ENCODE results near the gene CDCA8. TPM values are rescaled to one million over a fixed set of nuclear protein-coding genes. Genes with fewer than 3 reads are reported as not detected.

CDCA8 gene
- total RNA-seq, 4 donors from 2014 or later: 3.1 to 7.4 (median 4.0) TPM

DNA sequence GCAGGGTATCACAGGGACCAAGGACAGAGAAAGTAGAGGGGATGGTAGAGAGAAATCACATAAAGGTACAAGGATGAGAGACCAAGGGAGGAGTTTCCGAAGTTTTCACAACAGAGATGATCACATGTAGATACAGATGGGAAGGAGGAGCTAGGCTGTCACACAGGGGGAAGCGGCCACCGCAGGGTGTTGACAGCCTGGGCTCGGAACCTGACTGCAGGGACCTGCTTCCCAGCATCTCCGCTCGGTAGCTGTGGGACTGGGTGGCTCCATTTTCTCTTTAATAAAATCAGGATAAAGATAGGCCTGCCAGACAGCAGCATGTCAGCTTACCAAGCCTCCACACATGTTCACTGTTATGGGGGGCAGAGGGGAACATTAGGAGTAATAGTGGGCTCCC lies 32.3 kb downstream of the CDCA8 start:
- Histone ChIP-seq H3K36me3 (peaks cover 0 to 8% (median 0%) of the 10 kb centered on the region in 3 donors), H3K4me1 (no peaks in the 10 kb centered on the region), H3K27ac (no peak overlapping the region), H3K27me3 (no peaks in the 10 kb centered on the region), H3K9me3 (no peaks in the 10 kb centered on the region), H3K4me3 (no peak overlapping the region)
- TF ChIP-seq POLR2A (IDR thresholded peaks at IDR 0.05): no peak
- TF ChIP-seq, protein P1, sequence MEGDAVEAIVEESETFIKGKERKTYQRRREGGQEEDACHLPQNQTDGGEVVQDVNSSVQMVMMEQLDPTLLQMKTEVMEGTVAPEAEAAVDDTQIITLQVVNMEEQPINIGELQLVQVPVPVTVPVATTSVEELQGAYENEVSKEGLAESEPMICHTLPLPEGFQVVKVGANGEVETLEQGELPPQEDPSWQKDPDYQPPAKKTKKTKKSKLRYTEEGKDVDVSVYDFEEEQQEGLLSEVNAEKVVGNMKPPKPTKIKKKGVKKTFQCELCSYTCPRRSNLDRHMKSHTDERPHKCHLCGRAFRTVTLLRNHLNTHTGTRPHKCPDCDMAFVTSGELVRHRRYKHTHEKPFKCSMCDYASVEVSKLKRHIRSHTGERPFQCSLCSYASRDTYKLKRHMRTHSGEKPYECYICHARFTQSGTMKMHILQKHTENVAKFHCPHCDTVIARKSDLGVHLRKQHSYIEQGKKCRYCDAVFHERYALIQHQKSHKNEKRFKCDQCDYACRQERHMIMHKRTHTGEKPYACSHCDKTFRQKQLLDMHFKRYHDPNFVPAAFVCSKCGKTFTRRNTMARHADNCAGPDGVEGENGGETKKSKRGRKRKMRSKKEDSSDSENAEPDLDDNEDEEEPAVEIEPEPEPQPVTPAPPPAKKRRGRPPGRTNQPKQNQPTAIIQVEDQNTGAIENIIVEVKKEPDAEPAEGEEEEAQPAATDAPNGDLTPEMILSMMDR (IDR thresholded peaks at IDR 0.05): no peak
- no peak for DNase-seq

DNA sequence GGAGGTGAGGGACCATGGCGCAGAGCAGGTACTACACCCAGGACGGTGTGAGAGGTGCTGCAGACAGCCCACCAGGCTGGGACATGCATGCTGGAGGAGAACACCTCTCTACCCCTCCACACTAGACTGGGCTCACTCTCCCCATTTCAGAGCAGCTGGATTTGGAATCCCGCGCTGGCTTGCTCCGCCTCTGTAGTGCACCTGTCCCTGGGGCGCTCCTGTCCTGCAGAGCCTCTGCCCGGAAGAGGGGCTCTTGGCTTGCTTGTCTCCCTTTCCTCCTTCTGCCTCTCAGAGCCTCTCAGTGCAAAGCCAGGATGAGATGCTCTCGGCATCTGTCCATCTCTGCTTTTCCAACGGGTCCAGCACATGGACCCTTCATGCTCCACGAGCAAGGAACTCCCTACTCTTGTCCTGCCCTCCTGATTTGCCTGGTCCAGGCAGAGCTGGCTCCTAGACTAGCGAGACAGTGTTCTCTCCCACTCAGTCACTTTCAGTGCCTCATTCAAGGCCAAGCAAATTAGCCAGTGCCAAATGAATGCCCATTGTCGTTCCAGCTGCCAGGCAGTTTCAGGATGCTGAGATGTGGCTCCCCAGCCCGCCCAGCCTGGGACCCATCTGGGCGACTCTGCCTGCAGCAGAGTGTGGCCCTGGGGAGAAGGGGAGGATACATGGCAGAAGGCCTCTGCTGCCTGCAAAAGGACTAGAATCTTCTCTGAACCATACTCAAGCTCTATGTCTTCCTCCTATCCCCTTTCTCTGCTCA lies 33.7 kb downstream of the CDCA8 start:
- peaks cover 0 to 12% (median 0%) of the 10 kb centered on the region in 3 donors for H3K36me3 ChIP-seq
- H3K4me3 ChIP-seq: no peak overlapping the region
- H3K9me3 ChIP-seq: no peaks in the 10 kb centered on the region
- no peak for DNase-seq
- H3K4me1 ChIP-seq: no peaks in the 10 kb centered on the region
- H3K27ac ChIP-seq: no peak overlapping the region
- H3K27me3 ChIP-seq: no peaks in the 10 kb centered on the region
- TF ChIP-seq, protein P1 (IDR thresholded peaks at IDR 0.05): no peak
- no peak for TF ChIP-seq POLR2A (IDR thresholded peaks at IDR 0.05)

DNA sequence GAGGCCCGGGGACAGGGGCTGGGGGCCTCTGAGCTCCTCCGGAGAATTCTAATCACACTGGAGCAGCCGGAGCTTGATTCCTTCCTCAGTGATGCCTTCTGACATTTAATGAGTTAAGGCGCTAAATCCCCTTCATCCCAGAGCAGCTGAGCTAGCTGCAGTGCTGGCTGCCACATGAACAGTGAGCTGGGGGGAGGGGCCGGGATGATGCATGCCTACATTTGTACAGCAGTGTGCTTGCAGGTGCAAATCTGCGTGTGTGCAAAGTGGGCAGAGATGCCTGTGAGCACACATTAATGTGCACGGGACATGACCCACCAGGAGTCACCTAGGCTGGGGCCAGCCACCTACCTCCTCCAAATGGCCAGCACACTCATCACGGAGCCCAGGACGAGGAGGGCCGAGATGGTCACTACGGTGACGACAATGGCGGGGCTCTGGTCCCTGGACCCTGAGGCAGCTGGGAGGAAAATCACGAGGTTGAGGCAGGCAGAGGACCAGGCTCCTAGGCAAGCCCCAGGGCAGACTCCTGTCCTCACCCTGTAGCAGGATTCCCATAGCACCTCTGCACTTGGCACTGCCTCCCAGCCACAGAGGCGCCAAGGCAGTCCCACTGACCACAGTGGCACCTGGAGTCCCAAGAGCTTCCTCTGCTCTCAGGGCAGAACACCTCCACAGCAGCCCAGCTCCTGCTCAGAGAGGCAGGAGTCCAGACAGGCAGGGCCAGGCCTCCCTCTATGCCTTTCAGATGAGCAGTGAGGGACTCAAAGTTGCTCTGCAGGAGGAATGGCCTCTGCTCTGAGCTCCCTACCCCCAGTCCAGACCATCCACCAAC lies 34.7 kb downstream of the CDCA8 start:
- Histone ChIP-seq H3K27ac (no peak overlapping the region), H3K4me1 (peaks cover 0 to 2% (median 0%) of the 10 kb centered on the region in 4 donors), H3K36me3 (peaks cover 0 to 14% (median 0%) of the 10 kb centered on the region in 3 donors), H3K4me3 (no peak overlapping the region), H3K27me3 (no peaks in the 10 kb centered on the region), H3K9me3 (no peaks in the 10 kb centered on the region)
- DNase-seq: no peak
- no peak for TF ChIP-seq POLR2A (IDR thresholded peaks at IDR 0.05)
- TF ChIP-seq, protein P1 (IDR thresholded peaks at IDR 0.05): no peak

DNA sequence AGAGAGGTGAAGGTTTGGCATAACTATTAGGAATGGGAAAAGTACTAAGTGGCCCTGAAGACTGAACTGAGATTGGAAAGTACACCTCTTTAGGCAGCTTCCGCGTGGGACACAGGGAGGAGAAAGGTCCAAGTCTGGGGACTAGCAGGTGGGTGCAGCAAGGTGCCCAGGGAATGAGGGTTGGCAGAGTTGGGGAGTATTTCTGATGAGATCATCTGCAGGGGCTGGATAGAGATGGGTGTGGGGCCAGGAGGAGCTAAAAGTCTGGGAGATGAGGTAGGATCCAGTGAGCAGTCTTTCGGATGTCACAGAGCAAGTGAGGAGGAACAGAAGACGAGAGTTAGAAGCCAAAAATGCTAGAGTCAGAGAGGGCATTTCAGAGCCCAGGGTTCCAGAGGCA lies 36.1 kb downstream of the CDCA8 start:
- Histone ChIP-seq H3K36me3 (peaks cover 0 to 14% (median 0%) of the 10 kb centered on the region in 3 donors), H3K9me3 (no peaks in the 10 kb centered on the region), H3K4me3 (no peak overlapping the region), H3K4me1 (peaks cover 0 to 15% (median 0%) of the 10 kb centered on the region in 4 donors), H3K27ac (no peak overlapping the region), H3K27me3 (no peaks in the 10 kb centered on the region)
- no peak for TF ChIP-seq POLR2A (IDR thresholded peaks at IDR 0.05)
- TF ChIP-seq, protein P1 (IDR thresholded peaks at IDR 0.05): no peak
- DNase-seq: no peak

DNA sequence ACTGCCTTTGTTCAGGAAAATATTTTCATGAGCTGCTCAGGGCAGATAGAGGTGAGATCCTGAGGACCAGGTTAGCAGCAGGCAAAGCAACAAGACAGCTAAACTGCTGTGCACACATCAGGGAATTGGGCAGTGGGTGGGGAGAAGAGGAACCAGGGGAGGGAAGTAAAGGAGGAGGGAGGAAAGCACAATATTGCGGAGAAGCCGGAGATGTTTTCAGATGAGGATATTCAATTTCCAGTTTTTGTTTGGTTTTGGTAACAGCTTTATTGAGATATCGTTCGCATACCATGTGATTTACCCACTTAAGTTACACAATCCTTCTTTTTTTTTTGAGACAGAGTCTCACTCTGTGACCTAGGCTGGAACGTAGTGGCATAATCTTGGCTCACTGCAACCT lies 38.1 kb downstream of the CDCA8 start:
- Histone ChIP-seq H3K4me1 (peaks cover 0 to 15% (median 0%) of the 10 kb centered on the region in 4 donors), H3K27ac (no peak overlapping the region), H3K9me3 (no peaks in the 10 kb centered on the region), H3K4me3 (no peak overlapping the region), H3K27me3 (no peaks in the 10 kb centered on the region), H3K36me3 (peaks cover 0 to 14% (median 0%) of the 10 kb centered on the region in 3 donors)
- no peak for TF ChIP-seq POLR2A (IDR thresholded peaks at IDR 0.05)
- TF ChIP-seq, protein P1 (IDR thresholded peaks at IDR 0.05): no peak
- DNase-seq: no peak

Data from Peyer's patch (tissue), 4 donors.